GM19463 (cell line): ENCODE results near the gene SLX4IP.

Experiments
- ATAC-seq: cut with Tn5 transposase; IDR thresholded peaks from one replicate; pipeline ENCODE4 v1.9.1; 2021; ENCODE audit warnings: mild to moderate bottlenecking, moderate library complexity; ENCODE audit not compliant: unreplicated experiment

SLX4IP gene

DNA sequence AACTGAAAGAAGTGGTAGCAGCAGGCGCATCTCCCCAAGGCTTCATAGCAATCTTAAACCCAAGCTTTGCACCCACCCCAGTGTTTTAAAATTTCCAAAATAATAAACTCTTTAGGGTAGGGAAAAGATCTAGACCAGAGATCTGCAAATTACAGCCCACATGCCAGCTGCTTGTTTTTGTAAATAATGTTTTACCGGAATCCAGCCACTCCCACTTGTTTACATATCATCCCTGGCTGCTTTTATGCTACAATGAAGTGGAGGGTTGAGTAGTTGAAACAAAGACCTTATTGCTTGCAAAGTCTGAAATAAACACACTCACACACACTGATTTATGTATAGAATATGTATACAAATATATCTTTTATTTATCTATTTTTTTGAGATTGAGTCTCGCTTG is 30.0 kb downstream of the SLX4IP start:
- no peak for ATAC-seq

DNA sequence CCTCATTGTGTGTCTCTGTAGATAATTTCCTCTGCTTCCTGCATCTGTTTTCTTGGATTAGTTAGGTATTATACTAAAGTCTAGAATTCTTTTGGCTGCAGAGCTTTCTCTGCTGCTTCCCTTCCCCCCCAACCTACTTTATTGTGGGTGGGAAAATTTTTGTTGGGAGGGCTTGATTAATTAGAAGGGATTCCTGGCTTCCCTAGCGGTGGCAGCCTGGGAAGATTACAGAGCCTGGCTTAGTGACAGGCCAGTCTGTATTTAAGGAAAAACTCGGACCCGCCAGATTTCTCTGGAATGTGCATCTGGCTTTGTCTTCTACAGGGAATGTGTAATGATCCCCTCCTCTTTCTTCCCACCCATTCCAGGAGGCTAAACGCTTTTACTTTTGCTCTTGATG is 31.2 kb downstream of the SLX4IP start:
- no peak for ATAC-seq

DNA sequence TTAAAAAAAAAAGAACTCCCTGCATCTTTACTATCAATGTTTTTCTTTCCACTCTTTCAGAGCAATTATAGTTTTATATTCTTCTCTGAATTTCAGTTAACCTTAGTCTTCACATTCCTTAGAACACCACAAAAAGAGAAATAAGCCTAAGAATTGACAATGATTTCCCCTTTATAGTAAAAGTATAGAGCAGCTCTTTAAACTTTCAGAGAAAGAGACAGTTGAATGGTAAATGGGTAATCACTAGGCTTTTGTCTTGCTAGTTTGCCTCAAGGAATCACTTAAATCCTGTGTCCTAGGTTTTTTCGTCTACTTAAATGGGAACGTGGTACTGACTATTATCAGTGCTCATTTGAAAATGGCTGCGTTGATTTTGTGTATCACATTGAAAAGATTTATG is 31.8 kb downstream of the SLX4IP start:
- ATAC-seq: no peak

DNA sequence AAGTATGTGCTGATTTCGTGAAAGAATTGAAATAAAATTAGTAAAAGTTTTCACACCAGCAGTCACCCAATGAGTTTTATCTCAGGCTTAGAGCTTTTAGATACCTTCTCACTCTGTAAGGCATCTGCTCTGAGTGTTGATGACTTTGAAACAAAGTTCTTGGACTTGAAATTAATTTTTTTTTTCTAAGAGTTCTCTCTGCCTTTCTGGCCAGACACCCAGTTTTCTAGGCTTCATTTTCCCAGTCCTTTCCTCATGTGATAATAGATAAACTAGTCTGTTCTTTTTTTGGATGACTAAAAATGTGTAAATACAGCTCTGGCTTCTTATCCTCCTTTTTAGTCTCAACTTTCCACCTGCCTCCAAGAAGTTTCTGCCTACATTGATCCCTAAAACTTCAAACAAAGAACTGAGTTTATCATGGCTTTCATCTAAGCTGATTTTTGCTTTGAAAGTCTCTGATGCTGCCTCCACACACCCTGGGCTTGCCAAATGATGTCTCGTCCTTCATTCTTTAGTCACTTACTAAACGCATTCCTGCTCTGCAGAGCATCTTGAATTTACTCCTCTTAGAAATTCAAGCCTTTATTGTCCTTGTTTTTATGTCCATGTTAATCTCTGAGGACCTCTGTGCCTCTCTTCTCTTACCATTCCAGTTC is 32.7 kb downstream of the SLX4IP start:
- no peak for ATAC-seq

DNA sequence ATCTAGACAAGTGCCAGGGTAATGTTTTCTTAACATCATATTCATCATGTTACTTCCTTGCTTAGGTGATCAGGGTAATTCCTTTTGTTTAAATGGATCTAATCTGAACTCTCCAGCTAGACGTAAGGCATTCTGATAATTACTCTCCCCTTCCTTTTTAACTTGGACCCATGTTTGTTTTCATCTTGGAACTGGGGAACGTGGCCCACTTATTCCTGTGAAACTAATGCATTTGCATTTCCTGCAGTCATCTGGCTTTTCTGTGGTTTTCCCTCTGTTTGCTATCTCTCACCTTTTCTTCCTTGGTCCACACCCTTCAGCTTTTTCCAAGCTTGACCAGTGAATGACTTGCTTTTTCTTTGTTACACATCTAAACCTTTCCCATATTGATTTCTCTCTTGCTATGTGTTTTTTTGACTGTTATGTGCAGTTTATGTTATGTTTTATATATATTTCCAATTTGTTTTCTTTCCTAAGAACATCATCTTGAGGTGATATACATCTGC is 33.3 kb downstream of the SLX4IP start:
- no peak for ATAC-seq

DNA sequence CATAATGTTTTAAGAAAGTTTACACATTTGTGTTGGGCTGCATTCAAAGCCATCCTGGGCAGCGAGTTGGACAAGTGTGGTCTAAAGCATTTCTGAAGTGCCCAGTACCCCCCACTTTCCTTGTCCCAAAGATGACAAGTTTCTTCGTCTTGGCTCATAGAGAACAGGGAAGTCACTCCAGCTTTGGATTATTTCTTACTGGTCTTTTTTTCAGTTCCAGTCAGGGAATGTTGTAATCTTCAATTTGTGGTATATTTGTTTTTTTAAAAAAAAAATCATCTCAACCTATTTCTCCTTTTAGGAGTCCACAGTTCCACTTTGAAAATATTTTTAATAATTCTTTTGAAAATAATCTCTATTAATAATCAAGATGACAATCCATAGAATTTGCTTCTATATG is 34.0 kb downstream of the SLX4IP start:
- ATAC-seq: no peak

DNA sequence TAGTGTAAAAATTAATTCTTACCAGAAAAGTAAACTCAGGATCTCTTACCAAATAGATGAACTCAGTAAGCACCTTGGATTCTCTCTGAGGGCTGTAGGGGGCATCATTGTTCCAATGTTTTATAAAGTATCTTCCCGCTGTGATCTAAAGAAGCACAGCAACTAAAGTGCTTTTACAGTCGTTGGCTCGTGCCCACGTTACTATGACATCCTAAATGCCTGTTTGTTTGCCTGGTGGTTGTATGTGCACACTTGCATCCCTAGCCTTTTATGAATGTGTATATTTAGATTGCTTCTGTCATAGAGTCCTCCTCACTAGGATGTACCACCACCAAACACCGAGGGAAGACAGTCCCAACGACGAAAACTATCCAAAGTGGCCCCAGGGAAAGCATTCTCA is 34.5 kb downstream of the SLX4IP start:
- ATAC-seq: no peak

DNA sequence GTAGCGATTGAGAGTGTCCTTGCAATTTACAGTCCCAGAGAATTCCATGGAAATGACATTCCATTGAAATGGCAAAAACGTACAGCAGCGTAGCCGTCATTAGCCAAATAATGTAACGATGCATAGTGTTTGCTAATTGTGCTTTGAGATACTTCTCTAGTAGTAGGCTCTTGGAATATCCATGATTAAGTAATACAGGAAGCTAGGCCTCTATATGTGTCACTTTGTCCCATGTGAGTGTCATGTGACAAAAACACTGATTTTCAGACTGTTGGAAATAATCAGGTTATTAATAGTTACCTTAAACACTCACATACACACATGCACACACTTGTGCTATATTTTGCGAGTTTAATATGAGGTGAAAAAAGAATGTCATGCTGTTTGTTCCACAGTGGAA is 35.2 kb downstream of the SLX4IP start:
- no peak for ATAC-seq

DNA sequence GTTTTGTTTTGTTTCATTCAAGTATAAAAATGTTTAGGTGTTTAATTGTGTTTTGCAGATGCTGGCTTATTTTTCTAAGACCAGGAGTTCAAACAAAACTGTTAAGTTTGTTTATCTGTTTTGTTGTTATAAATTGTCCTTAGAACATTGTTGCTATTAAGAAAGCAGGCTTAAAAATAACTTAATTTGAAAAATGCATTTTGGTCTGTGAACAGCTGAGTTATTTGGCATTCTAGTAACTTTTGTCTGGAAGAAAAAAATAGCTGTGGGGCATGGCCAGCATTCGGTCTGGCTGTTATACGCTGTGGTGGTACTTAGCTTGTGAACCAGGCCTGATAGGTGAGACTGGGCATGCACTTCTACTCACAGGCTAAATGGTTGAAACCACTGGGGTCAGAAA is 37.8 kb downstream of the SLX4IP start:
- no peak for ATAC-seq

DNA sequence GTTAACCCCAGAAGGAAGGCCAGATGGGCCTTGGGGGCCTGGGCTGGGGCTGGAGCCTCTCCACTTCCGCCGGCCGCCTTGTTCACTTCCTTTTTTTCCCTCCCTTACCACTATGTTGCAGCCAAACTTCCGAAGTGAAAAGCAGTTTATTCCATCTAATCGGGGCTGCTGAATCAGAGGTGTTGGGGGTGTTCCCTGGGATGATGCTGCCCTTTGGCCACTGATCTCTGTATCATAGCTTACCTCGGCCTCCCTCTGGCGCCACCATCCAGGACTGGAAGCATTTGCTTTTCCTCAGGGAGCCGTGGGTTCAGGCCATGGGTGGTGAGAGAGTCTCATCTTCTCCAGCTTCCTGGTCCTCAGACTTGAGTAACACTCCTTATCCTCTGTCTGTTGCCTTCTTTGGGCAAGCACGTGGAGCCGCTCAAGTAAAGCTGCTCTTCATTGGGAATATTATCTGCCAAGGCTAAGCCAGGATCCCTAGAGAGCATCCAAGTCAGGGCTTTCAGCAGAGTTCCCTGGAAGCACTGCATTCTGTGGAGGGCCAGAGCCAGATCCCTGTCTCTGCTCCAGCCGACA is 39.6 kb downstream of the SLX4IP start:
- no peak for ATAC-seq

DNA sequence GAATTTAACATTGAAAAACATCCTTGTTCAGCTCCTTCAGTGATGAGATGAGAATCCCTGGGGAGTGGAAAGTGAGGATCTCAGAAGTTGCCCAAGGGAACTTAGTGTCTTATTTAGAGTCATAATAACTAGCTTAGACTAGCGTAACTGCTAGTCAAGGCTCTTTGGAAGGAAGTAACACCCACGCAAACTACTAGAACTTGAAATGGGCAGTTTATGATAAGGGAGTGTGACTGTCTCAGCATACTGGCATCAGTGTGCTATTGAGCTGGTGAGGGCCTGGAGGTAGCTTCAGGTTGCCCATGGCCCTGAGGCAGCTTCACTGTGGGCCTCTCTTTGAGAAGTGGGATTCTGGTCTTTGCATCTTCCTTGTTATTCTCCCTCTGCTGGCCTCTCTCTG is 40.1 kb downstream of the SLX4IP start:
- ATAC-seq: no peak

DNA sequence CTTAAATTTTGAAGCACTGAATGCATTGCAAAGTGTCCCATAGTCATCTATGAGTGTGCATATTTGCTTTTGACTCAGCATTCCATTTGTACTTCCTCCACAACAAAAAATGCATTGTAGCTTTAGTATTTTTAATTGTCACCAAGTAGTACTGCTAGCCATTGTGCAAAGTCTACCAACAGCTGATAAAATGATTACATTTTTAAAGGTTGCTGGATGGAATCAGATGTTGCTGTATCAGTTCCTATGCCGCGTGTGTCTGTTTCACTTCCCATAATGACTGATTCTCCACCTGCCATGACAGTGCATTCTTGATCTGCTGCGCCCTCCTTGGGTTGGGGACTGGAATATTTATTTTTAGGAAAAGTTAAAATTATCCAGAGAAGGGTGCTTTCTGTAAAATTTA is 41.2 kb downstream of the SLX4IP start:
- ATAC-seq: peak; percentile 71

DNA sequence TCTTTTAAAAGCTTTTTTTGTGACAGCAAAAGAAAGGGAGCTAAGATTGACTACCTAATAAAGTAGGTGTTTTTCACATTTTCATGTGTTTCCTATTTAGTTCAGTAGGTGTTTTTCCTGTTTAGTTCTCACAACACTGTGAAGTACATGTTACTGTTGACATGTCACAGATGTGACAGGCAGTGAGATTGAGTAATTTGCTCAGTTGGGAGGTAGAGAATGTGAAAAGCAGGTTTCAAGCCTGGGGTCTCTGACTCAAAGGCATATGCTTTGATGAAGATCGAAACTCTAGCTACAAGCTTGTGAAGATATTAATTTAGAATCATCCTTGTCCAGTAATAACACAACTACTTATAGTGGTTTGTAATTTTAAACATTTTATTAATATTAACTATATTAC is 43.1 kb downstream of the SLX4IP start:
- peak; percentile 70 for ATAC-seq

DNA sequence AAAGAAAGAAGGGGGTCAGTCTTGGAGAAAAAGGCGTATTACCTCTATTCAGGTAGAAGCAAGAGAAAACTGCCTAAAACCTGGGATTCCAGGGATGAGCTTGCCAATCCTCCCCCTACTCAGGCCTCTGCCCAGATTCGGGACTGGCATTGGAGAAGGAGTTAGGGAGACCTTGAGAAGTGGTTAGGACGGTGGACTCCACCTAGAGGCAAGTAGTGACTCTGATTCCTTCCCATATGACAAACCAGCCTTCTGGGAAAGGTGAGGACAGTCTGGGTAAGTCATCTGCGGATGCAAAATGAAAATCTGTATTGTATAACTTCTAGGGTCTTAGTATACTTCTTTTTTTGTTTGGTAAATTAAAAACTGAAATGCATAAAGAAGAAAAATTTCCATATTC is 43.8 kb downstream of the SLX4IP start:
- ATAC-seq: no peak

DNA sequence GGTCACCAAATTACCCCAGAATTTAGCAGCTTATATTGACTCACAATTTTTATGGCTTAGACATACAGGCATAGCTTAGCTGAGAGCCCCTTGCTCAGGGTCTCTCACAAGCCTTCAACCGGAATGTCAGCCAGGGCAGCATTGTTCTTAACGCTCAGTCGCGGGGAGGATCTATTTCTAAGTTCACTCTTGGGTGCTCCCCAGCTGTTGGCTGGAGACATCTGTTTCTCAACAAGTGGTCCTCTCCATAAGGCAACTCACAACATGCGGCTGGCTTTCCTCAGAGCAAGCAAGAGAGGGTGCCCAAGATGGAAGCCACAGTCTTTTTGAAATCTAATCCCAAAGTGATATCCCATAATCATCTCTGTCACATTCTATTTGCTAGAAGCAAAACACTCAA is 46.6 kb downstream of the SLX4IP start:
- ATAC-seq: no peak

DNA sequence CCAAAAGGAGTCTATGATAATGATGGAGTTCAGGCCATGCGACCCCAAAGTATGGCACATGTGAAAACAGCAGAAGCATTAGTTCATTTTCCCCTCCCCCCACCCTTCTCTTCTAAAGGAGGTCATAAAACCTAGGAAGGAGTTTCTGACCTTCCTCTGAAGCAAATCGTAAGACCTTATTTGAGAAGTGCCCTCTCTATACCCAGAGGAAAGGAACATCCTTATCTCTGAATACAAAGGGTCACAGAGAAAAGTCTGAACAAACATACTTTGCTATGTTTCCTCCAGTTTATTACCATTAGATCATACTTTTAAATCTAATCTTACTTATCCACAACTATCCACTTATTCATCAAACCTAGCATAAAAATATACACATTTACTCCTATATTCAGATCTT is 48.6 kb downstream of the SLX4IP start:
- ATAC-seq: no peak

DNA sequence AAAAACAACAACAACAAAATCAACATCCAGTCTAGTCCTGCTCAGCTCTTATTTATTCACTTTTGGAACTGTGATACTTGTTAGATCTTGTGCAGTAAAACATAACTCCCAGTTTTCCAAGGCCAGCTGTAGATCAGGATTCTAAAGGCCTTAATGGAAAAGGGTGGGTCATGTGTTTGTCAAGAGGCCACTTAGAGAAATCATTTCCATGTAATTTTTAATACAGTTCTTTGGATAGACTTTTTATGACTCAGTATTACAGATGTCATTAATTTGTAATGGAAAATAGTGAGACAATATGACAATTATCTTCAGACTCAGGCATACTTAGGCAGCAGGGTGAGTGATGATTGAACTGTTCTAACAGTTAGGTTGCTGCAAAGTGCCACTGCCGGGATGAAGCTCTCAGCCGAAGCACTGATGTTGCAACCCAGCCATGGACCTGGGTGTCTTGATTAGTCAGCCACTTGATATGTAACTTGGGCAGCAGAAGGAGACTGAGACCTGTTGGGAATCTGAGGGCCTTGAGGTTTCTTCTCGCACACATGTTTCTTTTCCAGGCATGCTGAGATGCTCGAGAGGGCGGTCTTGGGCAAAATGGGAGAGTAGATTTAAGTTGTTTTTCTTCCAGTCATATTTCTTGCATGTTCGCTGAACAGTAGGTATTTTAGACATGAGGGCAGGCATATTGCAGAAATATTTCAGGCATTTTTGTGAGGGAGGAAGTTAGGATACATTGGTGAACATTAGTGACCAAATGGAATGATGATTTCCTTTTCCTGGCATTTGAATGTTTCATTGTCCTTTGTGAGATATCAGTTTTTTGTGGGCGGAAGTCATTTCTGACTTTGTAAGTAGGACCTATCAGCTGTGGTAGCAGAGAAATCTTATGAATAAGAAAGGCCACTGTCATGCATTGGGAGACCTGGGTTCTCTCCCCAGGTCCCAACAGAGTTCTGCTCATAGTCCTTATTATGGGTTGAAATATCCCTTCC is 52.3 kb downstream of the SLX4IP start:
- ATAC-seq: no peak

DNA sequence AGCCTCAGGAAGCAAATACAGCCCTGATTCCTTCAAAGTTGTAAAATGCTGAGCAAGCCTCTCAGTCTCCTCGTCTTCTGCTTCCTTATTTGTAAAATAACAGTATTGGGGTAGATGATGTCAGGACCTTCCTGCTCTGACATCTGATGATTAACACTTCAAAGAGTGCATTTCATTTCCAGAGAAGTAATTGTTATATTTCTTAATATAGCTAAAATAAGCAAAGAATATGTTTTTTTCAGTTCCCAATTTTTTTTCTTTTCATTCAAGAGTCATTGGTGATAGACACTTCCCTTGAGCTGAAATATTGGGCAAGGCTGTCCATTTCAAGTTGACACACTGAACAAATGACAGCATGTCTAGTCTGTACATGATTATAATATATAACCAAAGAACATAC is 53.4 kb downstream of the SLX4IP start:
- no peak for ATAC-seq

DNA sequence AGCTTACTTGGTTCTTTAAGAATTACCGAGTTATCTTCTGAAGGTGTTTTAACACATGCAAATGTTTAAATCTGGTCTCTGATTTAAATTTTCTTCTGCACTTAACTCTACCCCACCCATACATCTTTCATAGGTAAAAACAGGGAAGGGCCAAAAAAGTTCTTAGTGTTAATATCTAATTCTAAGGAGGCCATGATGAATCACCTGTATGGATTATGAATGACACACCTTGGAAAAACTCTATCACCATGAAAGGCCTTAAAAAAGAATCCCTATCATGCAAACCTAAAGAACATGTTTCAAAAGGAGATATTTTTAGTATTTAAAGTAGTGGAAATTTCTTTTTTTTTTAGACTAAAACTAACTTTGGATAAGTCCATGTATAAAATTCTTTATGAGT is 54.7 kb downstream of the SLX4IP start:
- no peak for ATAC-seq

DNA sequence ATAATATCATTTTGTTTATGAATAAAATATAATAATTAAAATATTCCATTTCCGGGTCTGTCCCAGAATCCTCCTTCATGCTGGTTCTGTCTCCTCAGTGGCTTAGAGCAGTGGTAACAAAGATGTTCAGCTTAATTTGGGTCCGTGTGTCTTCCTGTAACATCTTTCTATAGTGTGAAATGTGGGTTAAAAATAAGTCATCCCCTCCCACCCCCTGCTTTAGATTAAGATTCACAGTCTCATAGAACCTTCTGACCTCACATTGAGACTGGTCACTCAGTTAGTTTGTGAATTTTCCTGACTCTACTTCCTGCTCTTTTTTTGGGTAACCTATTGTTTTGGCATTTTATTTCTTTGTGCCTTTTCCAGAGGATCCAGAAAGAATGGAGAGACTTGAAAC is 55.2 kb downstream of the SLX4IP start:
- ATAC-seq: no peak

DNA sequence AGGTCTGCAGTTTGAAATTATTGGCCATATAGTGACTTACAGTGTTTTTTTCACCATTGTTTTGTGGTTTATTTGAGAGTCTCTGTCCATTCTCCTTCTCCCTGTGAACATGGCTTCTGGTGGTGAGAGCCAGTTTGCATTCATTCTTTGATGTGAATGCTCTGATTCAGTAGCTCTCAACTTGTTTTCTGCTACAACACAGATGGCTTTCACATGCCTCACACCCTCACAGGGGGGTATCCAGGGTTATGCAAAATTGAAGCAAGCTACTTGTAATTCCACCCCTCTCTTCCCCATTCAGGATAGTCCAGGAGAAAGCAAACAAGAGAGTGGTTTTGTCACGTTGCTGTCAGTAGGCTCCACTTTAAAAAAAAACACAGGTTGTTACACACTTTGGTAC is 55.6 kb downstream of the SLX4IP start:
- no peak for ATAC-seq

DNA sequence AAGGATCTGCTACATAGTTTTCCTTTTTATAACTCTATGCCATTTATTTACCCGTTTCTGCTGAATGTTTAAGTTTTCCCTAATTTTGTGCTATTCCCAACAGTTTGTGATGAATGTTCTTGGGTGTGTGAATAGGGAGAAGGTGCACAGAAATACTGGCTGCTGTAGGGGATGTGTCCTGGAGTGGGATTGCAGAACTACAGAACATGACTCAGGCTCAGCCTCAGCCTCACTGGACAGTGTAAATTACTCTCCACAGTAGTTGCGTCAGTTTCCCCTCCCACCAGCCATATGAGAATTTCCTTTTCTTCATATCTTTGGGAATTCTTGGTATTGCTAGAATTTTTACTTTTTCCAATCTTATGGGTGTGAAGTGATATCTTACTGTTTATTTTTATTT is 57.0 kb downstream of the SLX4IP start:
- ATAC-seq: no peak
